Activated B cell treated with CpG ODN at 0.5 μM for 24 hours (primary cell): ENCODE data around the gene GRIK3. TPM values are rescaled to one million over a fixed set of nuclear protein-coding genes. Genes with fewer than 3 reads are reported as not detected.

ENCODE experiments used
- ATAC-seq: fragments of 200-7000 bp; cut with Tn5 transposase; one replicate; pipeline ENCODE4 v1.10.0; 2021; ENCODE audit warnings: low read depth, mild to moderate bottlenecking, moderate library complexity
- CTCF ChIA-PET: fragments of 350-600 bp; sonication (Branson Sonifier 250); formaldehyde crosslinking; loops from one replicate; lab custom pipeline; 2021; ENCODE audit warnings: antibody characterized with exemption; lab: Charles Lee
- POLR2A ChIA-PET: fragments of 350-600 bp; sonication (Branson Sonifier 250); formaldehyde crosslinking; loops from one replicate; lab custom pipeline; 2021; ENCODE audit warnings: antibody characterized with exemption; lab: Charles Lee
- DNase-seq: peaks from one replicate; pipeline ENCODE4 v3.0.0; 2022
- H3K27ac Mint-ChIP-seq: one replicate; pipeline ENCODE4 v1.8.0; 2020; ENCODE audit warnings: mixed read lengths
- H3K27me3 Mint-ChIP-seq: one replicate; pipeline ENCODE4 v1.8.0; 2021; ENCODE audit warnings: mixed read lengths
- H3K36me3 Mint-ChIP-seq: one replicate; pipeline ENCODE4 v1.8.0; 2021; ENCODE audit warnings: low read depth, mixed read lengths
- H3K4me1 Mint-ChIP-seq: one replicate; pipeline ENCODE4 v1.8.0; 2021; ENCODE audit warnings: mixed read lengths
- H3K4me3 Mint-ChIP-seq: one replicate; pipeline ENCODE4 v1.8.0; 2020; ENCODE audit warnings: mild to moderate bottlenecking, mixed read lengths
- H3K9me3 Mint-ChIP-seq: one replicate; pipeline ENCODE4 v1.8.0; 2020; ENCODE audit warnings: mixed read lengths
- intact Hi-C: fragments of 100-400 bp; cut with micrococcal nuclease; formaldehyde crosslinking; loops from one replicate; pipeline ENCODE4 v1.15.1; 2024
- total RNA-seq: library from RNA; stranded (reverse); gene quantifications from 2 replicates; pipeline ENCODE4 v1.2.3, GENCODE V29; 2022
- TF ChIP-seq, protein P1 (sequence below): fragments of 200-600 bp; IDR thresholded peaks from one replicate; pipeline ENCODE4 v1.8.0; 2022; ENCODE audit warnings: antibody characterized with exemption, mild to moderate bottlenecking

Gene GRIK3
- total RNA-seq, 1 donor from 2014 or later, result 0.35 TPM

DNA sequence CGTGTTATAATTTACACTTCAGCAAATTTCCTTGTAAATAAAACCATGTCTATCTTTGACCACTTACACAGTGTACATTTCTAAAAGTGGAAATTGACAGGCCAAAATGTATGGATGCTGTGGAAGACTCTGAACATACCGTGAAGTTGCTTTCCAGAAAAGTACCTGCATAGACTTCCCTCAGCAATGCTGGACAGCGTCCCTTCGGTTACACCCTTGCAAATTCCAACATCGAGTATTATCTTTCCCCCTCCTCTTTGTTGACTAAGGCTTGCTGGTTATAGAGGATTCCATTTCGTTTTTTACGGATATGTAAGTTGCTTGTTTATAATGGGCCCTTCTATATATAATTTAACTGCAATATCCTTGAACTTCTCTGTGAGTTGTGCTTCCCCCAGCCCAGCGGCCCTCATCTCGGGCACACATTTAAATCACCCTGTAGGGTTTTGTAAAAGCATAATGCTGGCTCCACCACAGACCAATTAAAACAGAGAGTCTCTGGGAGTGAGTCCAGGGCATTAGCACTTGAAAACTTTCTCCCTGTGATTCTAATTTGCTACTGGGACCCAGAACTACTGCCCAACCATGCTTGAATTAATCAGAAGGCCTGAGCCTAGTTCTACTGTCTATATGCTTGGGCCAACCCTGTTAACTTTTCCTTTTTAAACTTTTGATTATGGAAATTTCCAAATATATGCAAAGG lies 230.3 kb downstream of the GRIK3 start:
- Mint-ChIP-seq H3K36me3 (no peaks in the 10 kb centered on the region), H3K4me1 (no peaks in the 10 kb centered on the region), H3K4me3 (no peak overlapping the region), H3K9me3 (no peaks in the 10 kb centered on the region), H3K27ac (no peak overlapping the region), H3K27me3 (no peaks in the 10 kb centered on the region)
- ChIA-PET POLR2A (no interaction called here), CTCF (no interaction called here)
- TF ChIP-seq, protein P1, sequence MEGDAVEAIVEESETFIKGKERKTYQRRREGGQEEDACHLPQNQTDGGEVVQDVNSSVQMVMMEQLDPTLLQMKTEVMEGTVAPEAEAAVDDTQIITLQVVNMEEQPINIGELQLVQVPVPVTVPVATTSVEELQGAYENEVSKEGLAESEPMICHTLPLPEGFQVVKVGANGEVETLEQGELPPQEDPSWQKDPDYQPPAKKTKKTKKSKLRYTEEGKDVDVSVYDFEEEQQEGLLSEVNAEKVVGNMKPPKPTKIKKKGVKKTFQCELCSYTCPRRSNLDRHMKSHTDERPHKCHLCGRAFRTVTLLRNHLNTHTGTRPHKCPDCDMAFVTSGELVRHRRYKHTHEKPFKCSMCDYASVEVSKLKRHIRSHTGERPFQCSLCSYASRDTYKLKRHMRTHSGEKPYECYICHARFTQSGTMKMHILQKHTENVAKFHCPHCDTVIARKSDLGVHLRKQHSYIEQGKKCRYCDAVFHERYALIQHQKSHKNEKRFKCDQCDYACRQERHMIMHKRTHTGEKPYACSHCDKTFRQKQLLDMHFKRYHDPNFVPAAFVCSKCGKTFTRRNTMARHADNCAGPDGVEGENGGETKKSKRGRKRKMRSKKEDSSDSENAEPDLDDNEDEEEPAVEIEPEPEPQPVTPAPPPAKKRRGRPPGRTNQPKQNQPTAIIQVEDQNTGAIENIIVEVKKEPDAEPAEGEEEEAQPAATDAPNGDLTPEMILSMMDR, result no peak
- DNase-seq, result no peak
- no peak for ATAC-seq
- intact Hi-C loops, result no loop called here

DNA sequence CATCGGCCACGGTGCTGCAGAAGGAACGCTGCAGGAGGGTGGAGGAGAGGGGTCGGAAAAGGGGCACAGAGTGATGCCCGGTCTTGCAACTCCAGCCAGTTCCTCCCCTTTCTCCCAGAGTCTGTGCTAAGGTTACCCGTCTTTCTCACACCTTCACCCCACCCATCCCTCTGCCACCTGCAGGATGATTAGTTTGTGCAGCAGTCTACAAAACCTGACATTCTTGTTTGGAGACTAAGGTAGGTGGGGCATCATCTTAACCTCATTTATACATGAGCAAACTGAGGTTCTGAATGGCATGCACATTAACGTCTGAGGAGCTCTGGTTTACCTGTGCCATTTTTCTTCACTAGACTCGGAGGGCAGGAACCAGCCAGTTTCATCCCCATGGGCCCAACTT lies 232.3 kb downstream of the GRIK3 start:
- intact Hi-C loops, result no loop called here
- no peak for DNase-seq
- no peak for ATAC-seq
- ChIA-PET CTCF (no interaction called here), POLR2A (no interaction called here)
- TF ChIP-seq, protein P1, result no peak
- Mint-ChIP-seq H3K27ac (no peak overlapping the region), H3K4me3 (no peak overlapping the region), H3K4me1 (no peaks in the 10 kb centered on the region), H3K36me3 (no peaks in the 10 kb centered on the region), H3K27me3 (no peaks in the 10 kb centered on the region), H3K9me3 (no peaks in the 10 kb centered on the region)

- intact Hi-C loops, result no loop called here
- TF ChIP-seq, protein P1, result no peak
- ChIA-PET CTCF (no interaction called here), POLR2A (no interaction called here)
- H3K36me3 Mint-ChIP-seq, result no peaks in the 10 kb centered on the region
- no peak overlapping the region for H3K4me3 Mint-ChIP-seq
- no peaks in the 10 kb centered on the region for H3K4me1 Mint-ChIP-seq
- H3K9me3 Mint-ChIP-seq, result peaks cover 3% of the 10 kb centered on the region
- no peak for DNase-seq
- H3K27me3 Mint-ChIP-seq, result no peaks in the 10 kb centered on the region
- ATAC-seq, result no peak
- no peak overlapping the region for H3K27ac Mint-ChIP-seq
Measured at GRCh38 chr1:36797761-36798160, 236.6 kb downstream of the GRIK3 start.

- H3K9me3 Mint-ChIP-seq, result peaks cover 3% of the 10 kb centered on the region
- ChIA-PET CTCF (no interaction called here), POLR2A (no interaction called here)
Measured at GRCh38 chr1:36796733-36797132, 237.6 kb downstream of the GRIK3 start.

GRCh38 chr1:36796106-36796590 lies 238.2 kb downstream of the GRIK3 start:
- no peaks in the 10 kb centered on the region for H3K4me1 Mint-ChIP-seq
- intact Hi-C loops, result no loop called here
- ATAC-seq (no peak), DNase-seq (no peak)
- no peaks in the 10 kb centered on the region for H3K27me3 Mint-ChIP-seq
- CTCF ChIA-PET, result no interaction called here
- H3K4me3 Mint-ChIP-seq, result no peak overlapping the region
- POLR2A ChIA-PET, result no interaction called here
- H3K27ac Mint-ChIP-seq, result no peak overlapping the region
- TF ChIP-seq, protein P1, result no peak
- peaks cover 3% of the 10 kb centered on the region for H3K9me3 Mint-ChIP-seq
- H3K36me3 Mint-ChIP-seq, result no peaks in the 10 kb centered on the region

More at GRCh38 chr1:36796733-36797132, 237.6 kb downstream of the GRIK3 start:
- TF ChIP-seq, protein P1, result no peak
- Mint-ChIP-seq H3K4me1 (no peaks in the 10 kb centered on the region), H3K27me3 (no peaks in the 10 kb centered on the region), H3K4me3 (no peak overlapping the region), H3K27ac (no peak overlapping the region), H3K36me3 (no peaks in the 10 kb centered on the region)
- DNase-seq (no peak), ATAC-seq (no peak)
- intact Hi-C loops, result no loop called here
